Measurements from ENCODE around the gene FMNL2.

FMNL2 gene

DNA sequence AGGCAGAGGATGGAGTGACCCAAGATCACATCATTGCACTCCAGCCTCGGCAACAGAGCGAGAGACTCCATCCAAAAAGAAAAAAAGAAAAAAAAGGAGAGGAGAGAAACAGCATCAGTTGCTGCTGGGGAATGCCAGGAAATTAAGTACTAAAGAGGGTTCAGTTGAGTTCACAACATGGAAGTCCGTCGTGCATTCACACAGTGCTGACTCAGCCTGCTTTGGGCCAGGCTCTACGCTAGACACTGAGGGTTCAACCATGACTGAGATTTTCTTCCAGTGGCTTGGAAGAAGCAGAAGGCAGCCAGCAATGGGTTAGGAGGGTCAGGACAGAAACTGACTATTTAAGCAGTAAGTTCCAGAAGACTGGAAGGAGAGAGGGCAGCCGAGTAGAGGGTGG is 108.8 kb downstream of the FMNL2 start:
- Histone ChIP-seq H3K27ac (ENCODE audit: low read depth, low read length) (no peak overlapping the region), H3K9ac (ENCODE audit: low read length) (no peak overlapping the region), H3K9me3 (ENCODE audit: insufficient read depth, low read length) (no peaks in the 10 kb centered on the region), H4K20me1 (ENCODE audit: low read depth, low read length) (no peaks in the 10 kb centered on the region), H3K4me2 (ENCODE audit: low read depth, low read length, poor library complexity, severe bottlenecking) (no peak overlapping the region), H3K9me2 (replicated peaks; ENCODE audit: insufficient read depth, low read length) (no peaks in the 10 kb centered on the region), H2AFZ (ENCODE audit: low read depth, low read length, severe bottlenecking) (no peak overlapping the region), H3K36me3 (ENCODE audit: low read length) (no peaks in the 10 kb centered on the region), H3F3A (ENCODE audit: insufficient read depth) (no peaks in the 10 kb centered on the region), H3K27me3 (ENCODE audit: low read length) (no peaks in the 10 kb centered on the region), H3K4me3 (ENCODE audit: insufficient read depth, low read length, poor library complexity, severe bottlenecking) (no peak overlapping the region), H3K79me2 (ENCODE audit: insufficient read depth, low read length) (no peaks in the 10 kb centered on the region)
- TF ChIP-seq EZH2phosphoT487 (conservative IDR thresholded peaks at IDR 0.05; ENCODE audit: low read length) (no peak), CTCF (IDR thresholded peaks at IDR 0.05; ENCODE audit: insufficient read depth, low read length, poor library complexity, severe bottlenecking) (no peak)

- H3K4me3 ChIP-seq (ENCODE audit: insufficient read depth, low read length, poor library complexity, severe bottlenecking), result no peak overlapping the region
- H3K36me3 ChIP-seq (ENCODE audit: low read length), result no peaks in the 10 kb centered on the region
- H3F3A ChIP-seq (ENCODE audit: insufficient read depth), result no peaks in the 10 kb centered on the region
- no peak overlapping the region for H3K9ac ChIP-seq (ENCODE audit: low read length)
- H3K79me2 ChIP-seq (ENCODE audit: insufficient read depth, low read length), result no peaks in the 10 kb centered on the region
- no peaks in the 10 kb centered on the region for H3K9me3 ChIP-seq (ENCODE audit: insufficient read depth, low read length)
- H3K27ac ChIP-seq (ENCODE audit: low read depth, low read length), result no peak overlapping the region
- H3K4me2 ChIP-seq (ENCODE audit: low read depth, low read length, poor library complexity, severe bottlenecking), result no peak overlapping the region
- H2AFZ ChIP-seq (ENCODE audit: low read depth, low read length, severe bottlenecking), result no peak overlapping the region
- no peaks in the 10 kb centered on the region for H3K9me2 ChIP-seq (replicated peaks; ENCODE audit: insufficient read depth, low read length)
- H4K20me1 ChIP-seq (ENCODE audit: low read depth, low read length), result no peaks in the 10 kb centered on the region
- H3K27me3 ChIP-seq (ENCODE audit: low read length), result no peaks in the 10 kb centered on the region
- no peak for TF ChIP-seq CTCF (IDR thresholded peaks at IDR 0.05; ENCODE audit: insufficient read depth, low read length, poor library complexity, severe bottlenecking)
- TF ChIP-seq EZH2phosphoT487 (conservative IDR thresholded peaks at IDR 0.05; ENCODE audit: low read length), result no peak
Measured at GRCh38 chr2:152444448-152444847, 109.5 kb downstream of the FMNL2 start.

DNA sequence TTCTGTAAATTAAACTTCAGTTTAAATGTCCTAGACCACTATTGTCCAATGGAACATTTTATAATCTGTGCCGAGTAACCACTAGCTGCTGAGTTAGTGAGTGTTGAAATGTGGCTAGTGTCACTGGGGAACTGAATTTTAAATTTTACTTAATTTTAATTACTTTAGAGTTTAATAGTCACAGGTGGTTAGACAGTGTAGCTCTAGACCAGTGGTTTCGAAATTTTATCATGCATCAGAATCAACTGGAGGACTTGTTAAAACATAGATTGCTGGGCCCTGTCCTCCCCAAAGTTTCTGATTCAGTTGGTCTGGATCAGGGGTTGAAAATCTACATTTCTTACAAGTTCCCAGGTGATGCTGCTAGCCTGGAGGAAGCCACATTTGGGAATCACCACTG is 110.4 kb downstream of the FMNL2 start:
- Histone ChIP-seq H3K79me2 (ENCODE audit: insufficient read depth, low read length) (no peaks in the 10 kb centered on the region), H3K36me3 (ENCODE audit: low read length) (no peaks in the 10 kb centered on the region), H3K27ac (ENCODE audit: low read depth, low read length) (no peak overlapping the region), H3K9me3 (ENCODE audit: insufficient read depth, low read length) (no peaks in the 10 kb centered on the region), H3K4me2 (ENCODE audit: low read depth, low read length, poor library complexity, severe bottlenecking) (no peak overlapping the region), H3F3A (ENCODE audit: insufficient read depth) (no peaks in the 10 kb centered on the region), H2AFZ (ENCODE audit: low read depth, low read length, severe bottlenecking) (no peak overlapping the region), H3K27me3 (ENCODE audit: low read length) (no peaks in the 10 kb centered on the region), H3K9me2 (replicated peaks; ENCODE audit: insufficient read depth, low read length) (no peaks in the 10 kb centered on the region), H3K9ac (ENCODE audit: low read length) (no peak overlapping the region), H3K4me3 (ENCODE audit: insufficient read depth, low read length, poor library complexity, severe bottlenecking) (no peak overlapping the region), H4K20me1 (ENCODE audit: low read depth, low read length) (no peaks in the 10 kb centered on the region)
- TF ChIP-seq EZH2phosphoT487 (conservative IDR thresholded peaks at IDR 0.05; ENCODE audit: low read length), result no peak
- TF ChIP-seq CTCF (IDR thresholded peaks at IDR 0.05; ENCODE audit: insufficient read depth, low read length, poor library complexity, severe bottlenecking), result no peak

All from SU-DHL-6 (cell line).